ENCODE measurements around the gene FHOD3.

Gene FHOD3

GRCh38 chr18:36389027-36389426, 91.5 kb downstream of the FHOD3 start:
- no peak for DNase-seq (ENCODE audit: low read depth, low spot score)
- H3K4me3 ChIP-seq (ENCODE audit: low read depth, low read length): no peak overlapping the region
- in situ Hi-C loops (cut with HindIII; ENCODE audit: low sequenced_read_pairs): no loop called here
- no peak for TF ChIP-seq CTCF (IDR thresholded peaks at IDR 0.05; ENCODE audit: low read depth, low read length)

- no peak for TF ChIP-seq CTCF (IDR thresholded peaks at IDR 0.05; ENCODE audit: low read depth, low read length)
- in situ Hi-C loops (cut with HindIII; ENCODE audit: low sequenced_read_pairs): no loop called here
- no peak overlapping the region for H3K4me3 ChIP-seq (ENCODE audit: low read depth, low read length)
- DNase-seq (ENCODE audit: low read depth, low spot score): no peak
Observed at GRCh38 chr18:36389811-36390581, 92.5 kb downstream of the FHOD3 start.

- no peak for DNase-seq (ENCODE audit: low read depth, low spot score)
- H3K4me3 ChIP-seq (ENCODE audit: low read depth, low read length): no peak overlapping the region
- TF ChIP-seq CTCF (IDR thresholded peaks at IDR 0.05; ENCODE audit: low read depth, low read length): no peak
- in situ Hi-C loops (cut with HindIII; ENCODE audit: low sequenced_read_pairs): no loop called here
Observed at GRCh38 chr18:36391426-36392145, 94.1 kb downstream of the FHOD3 start.

GRCh38 chr18:36392164-36392978, 94.9 kb downstream of the FHOD3 start:
- TF ChIP-seq CTCF (IDR thresholded peaks at IDR 0.05; ENCODE audit: low read depth, low read length): no peak
- no peak for DNase-seq (ENCODE audit: low read depth, low spot score)
- no peak overlapping the region for H3K4me3 ChIP-seq (ENCODE audit: low read depth, low read length)
- in situ Hi-C loops (cut with HindIII; ENCODE audit: low sequenced_read_pairs): no loop called here

- no peak for DNase-seq (ENCODE audit: low read depth, low spot score)
- TF ChIP-seq CTCF (IDR thresholded peaks at IDR 0.05; ENCODE audit: low read depth, low read length): no peak
- no peak overlapping the region for H3K4me3 ChIP-seq (ENCODE audit: low read depth, low read length)
- in situ Hi-C loops (cut with HindIII; ENCODE audit: low sequenced_read_pairs): no loop called here
Observed at GRCh38 chr18:36392979-36393287, 95.4 kb downstream of the FHOD3 start.

GRCh38 chr18:36394486-36394885, 97.0 kb downstream of the FHOD3 start:
- TF ChIP-seq CTCF (IDR thresholded peaks at IDR 0.05; ENCODE audit: low read depth, low read length): no peak
- H3K4me3 ChIP-seq (ENCODE audit: low read depth, low read length): no peak overlapping the region
- in situ Hi-C loops (cut with HindIII; ENCODE audit: low sequenced_read_pairs): no loop called here
- no peak for DNase-seq (ENCODE audit: low read depth, low spot score)

All from astrocyte of the spinal cord (primary cell).